Measurements from ENCODE around the gene LCORL.

DNA sequence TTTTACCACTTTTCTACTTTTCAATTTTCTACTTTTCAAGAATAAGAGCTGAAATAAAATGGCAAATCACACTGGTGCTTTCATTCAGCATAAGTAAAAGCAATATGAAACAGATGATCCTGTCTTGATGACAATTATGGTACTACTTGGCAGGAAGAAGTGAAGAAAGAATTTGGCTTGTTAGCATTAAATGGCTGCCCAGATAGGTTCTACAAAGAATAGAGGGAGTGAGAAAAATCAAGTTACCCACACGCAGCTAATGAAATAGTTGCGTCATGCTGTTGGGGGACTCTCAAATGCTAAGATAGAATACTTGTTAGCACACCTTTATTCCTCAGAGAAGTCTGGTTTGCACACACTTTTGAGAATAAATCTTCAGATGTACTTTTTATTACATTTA, 12.5 kb upstream of the LCORL start:
- TF ChIP-seq, protein P1, sequence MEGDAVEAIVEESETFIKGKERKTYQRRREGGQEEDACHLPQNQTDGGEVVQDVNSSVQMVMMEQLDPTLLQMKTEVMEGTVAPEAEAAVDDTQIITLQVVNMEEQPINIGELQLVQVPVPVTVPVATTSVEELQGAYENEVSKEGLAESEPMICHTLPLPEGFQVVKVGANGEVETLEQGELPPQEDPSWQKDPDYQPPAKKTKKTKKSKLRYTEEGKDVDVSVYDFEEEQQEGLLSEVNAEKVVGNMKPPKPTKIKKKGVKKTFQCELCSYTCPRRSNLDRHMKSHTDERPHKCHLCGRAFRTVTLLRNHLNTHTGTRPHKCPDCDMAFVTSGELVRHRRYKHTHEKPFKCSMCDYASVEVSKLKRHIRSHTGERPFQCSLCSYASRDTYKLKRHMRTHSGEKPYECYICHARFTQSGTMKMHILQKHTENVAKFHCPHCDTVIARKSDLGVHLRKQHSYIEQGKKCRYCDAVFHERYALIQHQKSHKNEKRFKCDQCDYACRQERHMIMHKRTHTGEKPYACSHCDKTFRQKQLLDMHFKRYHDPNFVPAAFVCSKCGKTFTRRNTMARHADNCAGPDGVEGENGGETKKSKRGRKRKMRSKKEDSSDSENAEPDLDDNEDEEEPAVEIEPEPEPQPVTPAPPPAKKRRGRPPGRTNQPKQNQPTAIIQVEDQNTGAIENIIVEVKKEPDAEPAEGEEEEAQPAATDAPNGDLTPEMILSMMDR (conservative IDR thresholded peaks at IDR 0.05; ENCODE audit: low read depth, low read length): no peak
- no peak for TF ChIP-seq POLR2A (IDR thresholded peaks at IDR 0.05; ENCODE audit: low read depth, low read length)
- TF ChIP-seq ELK1 (IDR thresholded peaks at IDR 0.05; ENCODE audit: borderline replicate concordance, low read depth, low read length): no peak
- no peak for TF ChIP-seq BHLHE40 (IDR thresholded peaks at IDR 0.05; ENCODE audit: low read depth, low read length)
- TF ChIP-seq, protein P2, sequence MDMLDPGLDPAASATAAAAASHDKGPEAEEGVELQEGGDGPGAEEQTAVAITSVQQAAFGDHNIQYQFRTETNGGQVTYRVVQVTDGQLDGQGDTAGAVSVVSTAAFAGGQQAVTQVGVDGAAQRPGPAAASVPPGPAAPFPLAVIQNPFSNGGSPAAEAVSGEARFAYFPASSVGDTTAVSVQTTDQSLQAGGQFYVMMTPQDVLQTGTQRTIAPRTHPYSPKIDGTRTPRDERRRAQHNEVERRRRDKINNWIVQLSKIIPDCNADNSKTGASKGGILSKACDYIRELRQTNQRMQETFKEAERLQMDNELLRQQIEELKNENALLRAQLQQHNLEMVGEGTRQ (IDR thresholded peaks at IDR 0.05; ENCODE audit: low read depth, low read length): no peak
- TF ChIP-seq FOS (IDR thresholded peaks at IDR 0.05; ENCODE audit: low read depth, low read length): no peak
- TF ChIP-seq SMC3 (IDR thresholded peaks at IDR 0.05; ENCODE audit: low read depth, low read length): no peak
